Pulmonary artery endothelial cell (primary cell): ENCODE measurements around the gene PRTG. TPM values are rescaled to one million over a fixed set of nuclear protein-coding genes. Genes with fewer than 3 reads are reported as not detected.

ENCODE experiments used
- DNase-seq: peaks from one replicate; pipeline ENCODE4 v3.0.0-alpha.2; 2011; ENCODE audit warnings: low read depth, low spot score
- total RNA-seq: library from RNA; depleted of rRNA; stranded (reverse); fragments of >200 nt; gene quantifications from 2 replicates; pipeline ENCODE4 v1.2.3, GENCODE V29; 2014

PRTG gene
- total RNA-seq, 1 donor from 2014 or later: 0.92 TPM

GRCh38 chr15:55573224-55573623 lies 169.7 kb downstream of the PRTG start:
- DNase-seq: no peak

DNA sequence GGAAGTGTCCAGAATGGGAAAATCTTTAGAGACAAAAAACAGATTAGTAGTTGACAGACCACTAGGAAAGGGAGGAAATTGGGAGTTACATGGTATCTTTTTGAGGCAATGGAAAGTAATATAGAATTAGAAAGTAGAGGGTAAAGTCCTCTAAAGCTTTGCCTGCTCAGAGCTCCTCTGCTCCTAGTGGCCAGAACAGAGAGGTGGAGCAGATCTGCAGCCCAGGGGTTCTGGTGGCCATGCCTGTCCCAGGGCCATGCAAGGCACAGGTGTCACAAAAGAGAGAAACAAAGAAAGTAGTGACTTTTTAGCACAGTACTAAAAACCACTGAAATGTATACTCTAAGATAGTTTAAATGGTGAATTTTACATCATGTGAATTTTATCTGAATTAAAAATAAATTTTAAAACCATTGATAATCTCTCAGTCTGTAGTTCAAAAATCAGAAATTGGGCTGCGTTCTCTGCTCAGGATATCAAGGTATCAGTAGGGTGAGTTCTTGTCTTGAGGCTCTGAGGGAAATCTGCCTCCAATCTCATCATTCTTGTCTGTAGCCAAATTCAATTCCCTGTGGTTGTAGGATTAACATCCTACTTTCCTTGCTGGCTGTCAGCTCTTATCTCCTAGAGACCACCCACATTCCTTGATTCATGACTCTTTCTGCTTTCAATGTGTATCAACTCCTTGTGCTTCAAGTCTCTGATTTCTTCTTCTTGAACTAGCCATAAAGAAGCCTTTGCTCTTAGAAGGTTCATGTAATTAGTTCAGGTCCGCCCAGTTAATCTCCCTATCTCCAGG lies 178.4 kb downstream of the PRTG start:
- no peak for DNase-seq

DNA sequence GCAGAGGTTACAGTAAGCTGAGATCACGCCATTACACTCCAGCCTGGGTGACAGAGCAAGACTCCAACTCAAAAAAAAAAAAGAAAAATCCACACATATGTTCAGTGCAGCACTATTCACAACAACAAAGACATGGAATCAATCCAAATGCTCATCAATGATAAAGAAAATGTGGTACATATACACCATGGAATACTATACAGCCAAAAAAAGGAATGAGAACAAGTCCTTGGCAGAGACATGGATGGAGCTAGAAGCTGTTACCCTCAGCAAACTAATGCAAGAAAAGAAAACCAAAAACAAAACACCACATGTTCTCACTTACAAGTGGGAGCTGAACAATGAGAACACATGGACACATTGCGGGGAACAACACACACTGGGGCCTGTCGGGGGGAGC lies 180.4 kb downstream of the PRTG start:
- no peak for DNase-seq

Other genes starting within 250 kb of the PRTG start
- gene DNAAF4, start 234.9 kb downstream of the PRTG start, total RNA-seq: 1.1 and 1.4 TPM in 2 replicates
- gene PYGO1, start 154.8 kb downstream of the PRTG start, total RNA-seq: 0.28 and 0.59 TPM in 2 replicates